Left hindlimb (tissue), 1 donor: ENCODE results near the gene WTAP.
"Not testable (repeated sequence)": the region's sequence is repeated elsewhere in the genome, so short reads cannot be mapped to it uniquely, and the experiment has no call there.

Experiments
- DNase-seq: peaks from one replicate; pipeline ENCODE4 v3.0.0-alpha.2; 2018

WTAP gene

GRCh38 chr6:159762681-159763293, 35.5 kb downstream of the WTAP start:
- no peak for DNase-seq

GRCh38 chr6:159766906-159767305, 39.6 kb downstream of the WTAP start:
- no peak for DNase-seq

DNA sequence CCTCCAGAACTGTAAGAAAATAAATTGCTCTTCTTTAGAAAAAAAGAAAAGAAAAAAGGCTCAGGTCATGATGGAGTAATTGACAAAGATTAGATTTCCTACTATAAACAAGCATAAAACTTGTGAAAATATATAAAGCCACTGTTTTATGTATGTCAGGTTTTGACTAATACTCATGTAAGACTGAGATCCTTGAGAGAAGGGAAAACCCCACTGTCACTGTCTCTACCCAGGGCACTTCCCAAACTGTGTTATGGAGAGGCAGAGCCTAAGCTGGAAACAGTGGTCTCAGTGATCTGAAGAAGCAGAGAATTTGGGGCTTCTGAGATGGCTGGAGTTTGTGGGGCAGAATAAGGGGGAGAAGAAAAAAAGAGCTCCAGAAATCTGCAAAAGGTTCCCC, 42.2 kb downstream of the WTAP start:
- DNase-seq, result no peak

DNA sequence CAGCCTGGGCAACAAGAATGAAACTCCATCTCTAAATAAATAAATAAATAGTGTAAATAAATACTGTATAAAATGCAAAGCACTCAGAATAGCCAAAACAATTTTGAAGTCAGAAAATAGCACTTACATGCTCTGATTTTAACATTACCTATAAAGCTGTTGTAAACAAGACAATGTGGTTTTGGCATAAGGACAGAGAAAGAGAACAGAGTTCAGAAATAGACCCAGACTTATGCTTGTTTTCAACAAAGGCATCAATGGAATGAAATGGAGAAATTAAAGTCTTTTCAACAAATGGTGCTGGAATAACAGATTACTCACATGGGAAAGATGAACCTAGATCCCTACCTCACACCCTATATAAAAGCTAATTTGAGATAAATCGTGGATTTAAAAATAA, 44.9 kb downstream of the WTAP start:
- no peak for DNase-seq

DNA sequence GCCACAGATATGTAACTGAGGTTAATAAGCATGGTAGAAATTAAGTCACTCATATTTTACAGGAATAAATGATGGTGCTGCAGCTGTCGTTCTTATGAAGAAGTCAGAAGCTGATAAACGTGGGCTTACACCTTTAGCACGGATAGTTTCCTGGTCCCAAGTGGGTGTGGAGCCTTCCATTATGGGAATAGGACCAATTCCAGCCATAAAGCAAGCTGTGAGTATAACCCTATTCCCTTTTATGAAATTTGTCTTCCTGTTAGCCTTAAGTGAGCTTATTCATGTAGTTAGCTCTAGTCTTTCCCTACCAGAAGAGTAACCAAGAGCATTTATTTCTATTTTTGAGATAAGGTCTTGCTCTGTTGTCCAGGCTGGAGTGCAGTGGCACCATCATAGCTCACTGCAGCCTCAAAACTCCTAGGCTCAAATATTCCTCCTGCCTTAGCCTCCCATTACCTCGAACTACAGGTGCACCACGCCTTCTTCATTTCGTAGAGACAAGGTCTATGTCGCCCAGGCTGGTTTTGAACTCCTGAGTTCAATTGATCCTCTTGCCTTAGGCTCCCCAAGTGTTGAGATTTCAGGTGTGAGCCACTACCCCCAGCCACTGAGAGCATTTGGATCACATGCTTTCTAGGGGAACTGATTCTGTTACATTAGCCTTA, 50.1 kb downstream of the WTAP start:
- DNase-seq, result no peak

GRCh38 chr6:159778131-159778530, 50.8 kb downstream of the WTAP start:
- no peak for DNase-seq

- DNase-seq, result no peak
Measured at GRCh38 chr6:159778542-159779103, 51.3 kb downstream of the WTAP start.

DNA sequence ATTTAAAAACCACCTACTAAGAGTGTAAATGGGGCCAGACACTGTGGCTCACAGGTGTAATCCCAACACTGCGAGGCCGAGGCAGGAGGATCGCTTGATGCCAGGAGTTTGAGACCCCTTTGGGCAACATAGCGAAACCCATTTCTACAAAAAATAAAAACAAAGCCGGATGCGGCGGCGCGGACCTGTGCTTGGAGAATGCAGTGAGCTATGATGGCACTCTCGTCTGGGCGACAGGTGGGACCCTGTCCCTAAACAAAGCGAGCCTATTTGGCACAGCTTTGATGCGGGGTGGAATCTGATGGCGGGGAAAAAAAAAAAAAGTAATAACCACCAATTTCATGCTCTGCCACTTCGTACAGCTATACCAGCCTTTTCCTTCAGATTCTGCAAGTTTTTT, 61.0 kb downstream of the WTAP start:
- DNase-seq, result no peak

GRCh38 chr6:159788753-159789376, 61.6 kb downstream of the WTAP start:
- peak; percentile 47 for DNase-seq

- DNase-seq, result peak; percentile 100
Measured at GRCh38 chr6:159789377-159790148, 62.3 kb downstream of the WTAP start, which contains the start of gene TCP1. TCP1 (minus strand) TSS chr6:159789602; CDS start chr6:159789468, 134 bp downstream.

DNA sequence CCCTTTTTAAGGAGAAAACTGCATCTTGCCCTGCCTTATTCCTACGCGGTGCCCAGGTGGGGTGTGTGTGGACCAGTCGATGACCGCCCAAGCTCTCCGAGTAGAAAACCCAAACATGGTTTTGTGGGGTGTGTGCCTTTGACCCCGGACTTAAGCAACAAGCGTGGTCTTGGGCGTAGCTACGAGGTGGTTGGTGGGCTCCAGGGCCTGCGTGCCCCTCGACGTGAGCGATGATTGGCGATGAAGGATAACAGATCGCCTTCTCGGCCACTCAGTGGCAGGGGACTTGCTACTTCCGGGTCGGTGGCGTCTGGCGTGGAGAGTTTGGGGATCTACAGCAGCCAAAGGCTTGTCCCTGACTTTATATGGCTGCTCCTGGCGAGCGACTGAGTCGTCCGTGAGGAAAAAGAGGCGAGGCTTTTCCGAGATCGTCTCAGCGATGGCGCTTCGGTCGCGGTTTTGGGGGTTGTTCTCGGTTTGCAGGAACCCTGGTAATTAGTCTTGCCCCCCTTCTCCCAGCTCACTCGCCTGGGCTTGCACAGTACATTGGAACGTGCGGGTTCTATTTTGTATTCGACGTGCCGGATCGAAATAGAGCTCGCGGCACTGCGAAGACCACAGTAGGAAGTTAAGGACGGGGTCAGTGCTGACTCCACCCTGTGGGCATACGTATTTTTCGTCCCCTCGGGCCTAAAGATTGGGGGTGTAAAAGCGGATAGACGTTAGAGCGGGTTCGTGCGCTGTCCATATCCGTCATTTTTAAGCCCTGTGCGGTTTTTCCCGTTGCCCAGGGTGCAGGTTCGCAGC, 63.0 kb downstream of the WTAP start, which contains the start of gene MRPL18:
MRPL18 (plus strand) TSS at position 319 of the 807 bp plus-strand sequence; CDS start at position 440, 121 bp downstream.
- DNase-seq, result peak; percentile 98

DNA sequence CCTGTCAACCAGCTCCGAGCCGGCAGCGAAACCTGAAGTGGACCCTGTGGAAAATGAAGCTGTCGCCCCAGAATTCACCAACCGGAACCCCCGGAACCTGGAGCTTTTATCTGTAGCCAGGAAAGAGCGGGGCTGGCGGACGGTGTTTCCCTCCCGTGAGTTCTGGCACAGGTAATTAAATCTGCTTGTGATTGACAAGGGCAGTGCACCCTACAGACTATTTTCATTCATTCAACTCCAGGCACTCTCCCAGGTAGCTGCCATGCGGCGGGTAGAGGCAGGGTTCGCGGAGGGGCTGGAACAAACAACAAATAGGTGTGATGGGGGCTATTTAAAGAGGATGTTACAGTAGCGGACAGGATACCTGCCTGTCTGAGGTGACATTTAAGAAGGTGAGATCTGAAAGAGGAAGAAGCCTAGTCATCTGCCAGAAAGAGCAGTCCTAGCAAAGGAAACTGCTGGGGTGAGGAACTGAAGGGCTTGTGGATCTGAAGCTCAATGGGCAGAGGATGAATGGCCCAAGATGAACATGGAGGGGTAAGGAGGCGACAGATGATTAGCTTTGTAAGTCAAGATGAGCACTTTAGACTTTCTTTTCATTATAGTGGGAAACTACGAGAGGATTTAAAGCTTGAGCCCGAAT, 63.8 kb downstream of the WTAP start:
- peak; percentile 41 for DNase-seq

DNA sequence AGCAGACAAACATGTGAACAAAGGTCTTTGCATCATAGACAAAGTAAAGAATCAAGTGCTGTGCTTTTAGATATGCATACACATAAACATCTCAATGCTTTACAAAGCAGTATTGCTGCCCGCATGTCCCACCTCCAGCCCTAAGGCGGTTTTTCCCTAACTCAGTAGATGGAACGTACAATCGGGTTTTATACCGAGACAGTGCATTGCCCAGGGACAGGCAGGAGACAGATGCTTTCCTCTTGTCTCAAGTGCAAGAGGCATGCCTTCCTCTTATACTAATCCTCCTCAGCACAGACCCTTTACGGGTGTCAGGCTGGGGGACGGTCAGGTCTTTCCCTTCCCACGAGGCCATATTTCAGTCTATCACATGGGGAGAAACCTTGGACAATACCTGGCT, 67.7 kb downstream of the WTAP start:
- not testable (repeated sequence) for DNase-seq

DNA sequence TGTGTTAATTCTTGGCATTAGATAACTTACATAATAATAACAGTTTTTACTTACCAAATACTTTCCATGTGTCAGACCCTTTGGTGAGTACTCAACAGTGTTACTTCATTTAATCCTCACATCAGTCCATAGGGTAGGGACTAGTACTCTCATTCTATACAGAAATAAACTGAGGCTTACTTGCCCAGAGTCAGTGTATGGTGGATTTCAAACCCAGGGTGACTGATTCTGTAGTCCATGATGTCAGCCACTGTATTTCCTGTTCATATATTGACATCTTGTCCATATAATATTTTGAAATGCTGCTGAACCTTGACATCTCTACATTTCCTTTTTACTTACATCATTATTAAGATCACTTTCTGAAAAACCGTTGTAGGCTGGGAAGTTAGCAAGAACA, 70.2 kb downstream of the WTAP start:
- no peak for DNase-seq

GRCh38 chr6:159800141-159800865, 73.0 kb downstream of the WTAP start, which contains the start of gene PNLDC1:
PNLDC1 (plus strand) TSS chr6:159800276; CDS start chr6:159800308, 32 bp downstream.
- DNase-seq, result no peak

DNA sequence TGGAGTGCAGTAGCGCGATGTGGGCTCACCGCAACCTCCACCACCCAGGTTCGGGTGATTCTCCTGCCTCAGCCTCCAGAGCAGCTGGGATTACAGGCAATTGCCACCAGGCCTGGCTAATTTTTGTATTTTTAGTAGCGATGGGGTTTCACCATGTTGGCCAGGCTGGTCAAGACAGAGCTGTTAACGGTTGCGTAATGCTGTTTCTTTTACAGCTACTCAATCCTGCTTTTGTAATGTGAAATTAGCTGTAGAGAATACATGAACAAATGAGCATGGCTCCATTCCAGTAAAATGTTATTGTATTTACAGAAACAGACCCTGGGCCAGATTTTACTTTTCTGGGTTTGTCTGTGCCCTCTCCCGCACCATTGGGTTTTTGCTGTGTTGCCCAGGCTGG, 74.6 kb downstream of the WTAP start:
- DNase-seq, result no peak

DNA sequence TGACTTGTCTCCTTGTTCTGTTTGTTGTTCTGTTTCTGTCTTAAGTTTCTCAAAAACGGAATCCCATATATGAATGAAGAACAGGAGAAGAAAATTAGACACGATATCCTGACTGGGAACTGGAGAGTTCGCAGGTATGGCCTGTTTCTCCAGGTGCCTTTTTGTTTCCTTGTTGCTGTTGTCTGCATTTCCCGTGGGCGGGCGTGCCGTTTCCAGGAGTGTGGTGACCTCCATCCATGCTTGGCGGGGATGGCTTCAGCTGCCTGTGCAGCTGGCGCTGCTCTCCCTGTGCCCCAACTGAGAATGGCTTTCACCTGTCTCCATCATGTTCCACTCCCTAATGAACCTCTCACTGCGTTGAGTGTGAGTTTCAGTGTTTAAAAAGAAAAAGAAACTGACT, 77.2 kb downstream of the WTAP start:
- no peak for DNase-seq

GRCh38 chr6:159805440-159806020, 78.2 kb downstream of the WTAP start:
- no peak for DNase-seq
